GM19455 (cell line): ENCODE results near the gene DPP3.

Experiments used
- ATAC-seq: cut with Tn5 transposase; IDR thresholded peaks from one replicate; pipeline ENCODE4 v1.9.1; 2021; ENCODE audit not compliant: unreplicated experiment

The DPP3 gene

GRCh38 chr11:66478729-66479393 is 1.4 kb upstream of the DPP3 start:
- ATAC-seq = no peak

GRCh38 chr11:66479394-66480116 is 679 bp upstream of the DPP3 start:
- ATAC-seq = peak; percentile 3

GRCh38 chr11:66484806-66485380 is 4.7 kb downstream of the DPP3 start:
- ATAC-seq = no peak

- no peak for ATAC-seq
Measured at GRCh38 chr11:66488957-66489356, 8.7 kb downstream of the DPP3 start.

GRCh38 chr11:66489636-66490035 is 9.4 kb downstream of the DPP3 start:
- no peak for ATAC-seq

- no peak for ATAC-seq
Measured at GRCh38 chr11:66491315-66491935, 11.2 kb downstream of the DPP3 start.

GRCh38 chr11:66492161-66492865 is 12.1 kb downstream of the DPP3 start:
- ATAC-seq = no peak

GRCh38 chr11:66493130-66493529 is 12.9 kb downstream of the DPP3 start:
- no peak for ATAC-seq

- no peak for ATAC-seq
Measured at GRCh38 chr11:66494458-66494857, 14.2 kb downstream of the DPP3 start.

GRCh38 chr11:66494935-66495334 is 14.7 kb downstream of the DPP3 start:
- no peak for ATAC-seq

- ATAC-seq = no peak
Measured at GRCh38 chr11:66495401-66495854, 15.2 kb downstream of the DPP3 start.

GRCh38 chr11:66497206-66497605 is 17.0 kb downstream of the DPP3 start:
- ATAC-seq = no peak

GRCh38 chr11:66498506-66498905 is 18.3 kb downstream of the DPP3 start:
- no peak for ATAC-seq

- no peak for ATAC-seq
Measured at GRCh38 chr11:66505276-66505816, 25.1 kb downstream of the DPP3 start.

GRCh38 chr11:66509131-66509561 is 28.9 kb downstream of the DPP3 start:
- no peak for ATAC-seq

GRCh38 chr11:66510271-66510989 is 30.2 kb downstream of the DPP3 start, which contains the start of gene BBS1:
Gene BBS1, plus strand, starts transcription at chr11:66510635. Its CDS starts 25 bp downstream, at chr11:66510660.
- peak; percentile 82 for ATAC-seq

- no peak for ATAC-seq
Measured at GRCh38 chr11:66510990-66511339, 30.7 kb downstream of the DPP3 start.

GRCh38 chr11:66523611-66524010 is 43.4 kb downstream of the DPP3 start:
- no peak for ATAC-seq

- ATAC-seq = no peak
Measured at GRCh38 chr11:66524304-66525040, 44.2 kb downstream of the DPP3 start.
